GM18508 (cell line): ENCODE data around the gene CST7.
"Not testable (repeated sequence)": the region's sequence is repeated elsewhere in the genome, so short reads cannot be mapped to it uniquely, and the experiment has no call there.

Experiments
- ATAC-seq: cut with Tn5 transposase; IDR thresholded peaks from one replicate; pipeline ENCODE4 v1.9.1; 2021; ENCODE audit warnings: moderate number of reproducible peaks; ENCODE audit not compliant: insufficient read depth, unreplicated experiment

The CST7 gene

DNA sequence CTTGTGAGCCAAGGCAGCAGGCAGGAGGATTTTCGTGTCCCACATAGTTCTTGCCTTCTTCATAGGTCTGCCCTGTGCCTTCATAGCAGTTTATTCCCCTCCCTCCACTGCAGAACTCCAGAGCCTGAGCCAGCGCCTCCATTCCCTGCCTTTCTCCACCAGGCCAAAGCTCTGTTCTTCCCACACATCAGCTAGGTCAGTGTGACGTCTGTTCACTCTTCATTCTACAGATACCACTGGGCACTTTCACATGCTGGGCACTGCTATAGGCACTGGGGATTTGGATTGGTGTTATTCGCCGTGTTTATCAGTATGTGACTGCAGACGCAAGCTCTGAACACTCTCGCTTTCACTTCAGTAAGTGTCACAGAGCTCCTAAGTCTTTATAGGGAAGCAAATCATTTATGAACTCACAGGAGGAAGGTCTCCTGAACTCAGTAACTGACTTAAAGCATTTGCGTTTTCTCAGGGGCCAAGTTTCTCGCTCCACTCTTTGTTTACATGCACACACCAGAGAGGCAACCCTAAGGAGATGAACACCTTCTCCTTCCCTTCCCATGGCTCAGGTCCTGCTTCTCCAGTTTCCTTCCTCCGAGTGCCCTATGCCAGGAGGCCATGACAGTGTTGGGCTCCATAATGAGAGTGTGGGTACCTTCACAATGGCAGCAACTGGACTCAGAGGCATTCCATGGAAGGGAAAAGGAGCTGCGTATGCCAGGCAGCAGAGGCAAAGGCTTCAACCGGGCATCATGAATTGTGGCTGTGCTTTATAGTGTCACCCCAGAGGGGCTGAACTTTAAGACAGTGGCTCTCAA lies 49.8 kb downstream of the CST7 start:
- no peak for ATAC-seq

DNA sequence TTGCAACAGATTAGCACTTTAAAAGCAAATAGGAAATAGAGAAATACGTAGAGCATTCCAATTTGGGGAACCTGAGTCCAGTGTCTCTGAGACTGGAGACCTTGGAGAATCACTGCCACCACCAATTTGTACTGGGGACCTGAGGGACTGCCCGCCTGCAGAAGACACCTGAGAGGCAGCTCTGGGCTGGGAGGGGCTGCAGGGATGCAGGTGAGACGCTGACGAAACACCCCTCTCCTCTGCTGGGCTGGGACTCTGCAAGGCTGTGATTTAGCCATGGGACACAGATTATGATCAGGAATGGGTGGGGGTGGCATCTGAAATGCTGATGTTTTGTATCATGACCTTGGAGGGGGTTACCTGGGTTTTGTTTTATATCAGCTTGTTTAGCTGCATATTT lies 50.5 kb downstream of the CST7 start:
- no peak for ATAC-seq

DNA sequence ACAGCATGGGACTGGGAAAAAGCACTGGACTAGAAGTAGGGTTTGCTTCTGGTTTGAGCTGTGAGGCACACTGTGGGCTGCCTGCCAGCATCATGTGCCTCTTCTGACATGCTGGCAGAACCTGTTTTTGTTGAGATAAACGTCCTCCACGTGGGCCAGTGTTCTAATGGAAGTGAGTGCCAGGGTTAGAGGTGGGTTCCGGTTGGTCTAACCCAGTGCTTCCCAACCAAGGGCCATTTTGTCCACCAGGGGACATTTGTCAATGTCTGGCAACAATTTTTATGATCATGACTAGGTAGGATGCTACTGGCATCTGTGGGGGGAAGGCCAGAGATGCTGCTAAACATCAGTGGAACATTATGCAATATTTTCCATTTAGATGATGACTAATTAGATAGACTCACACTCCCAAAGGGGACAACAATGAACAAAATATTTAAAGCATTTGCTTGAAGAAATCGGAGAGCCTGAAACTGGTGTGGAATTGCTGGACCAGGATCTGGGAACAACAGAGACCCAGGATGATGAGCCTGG lies 51.3 kb downstream of the CST7 start:
- no peak for ATAC-seq

DNA sequence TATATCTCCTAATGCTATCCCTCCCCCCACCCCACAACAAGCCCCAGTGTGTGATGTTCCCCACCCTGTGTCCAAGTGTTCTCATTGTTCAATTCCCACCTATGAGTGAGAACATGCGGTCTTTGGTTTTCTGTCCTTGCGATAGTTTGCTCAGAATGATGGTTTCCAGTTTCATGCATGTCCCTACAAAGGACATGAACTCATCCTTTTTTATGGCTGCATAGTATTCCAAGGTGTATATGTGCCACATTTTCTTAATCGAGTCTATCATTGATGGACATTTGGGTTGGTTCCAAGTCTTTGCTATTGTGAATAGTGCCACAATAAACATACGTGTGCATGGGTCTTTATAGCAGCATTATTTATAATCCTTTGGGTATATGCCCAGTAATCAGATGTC lies 52.3 kb downstream of the CST7 start:
- ATAC-seq: not testable (repeated sequence)

- no peak for ATAC-seq
These were observed 53.9 kb downstream of the CST7 start for GRCh38 chr20:25003002-25003401.

GRCh38 chr20:25005220-25005619 lies 56.2 kb downstream of the CST7 start:
- ATAC-seq: no peak

DNA sequence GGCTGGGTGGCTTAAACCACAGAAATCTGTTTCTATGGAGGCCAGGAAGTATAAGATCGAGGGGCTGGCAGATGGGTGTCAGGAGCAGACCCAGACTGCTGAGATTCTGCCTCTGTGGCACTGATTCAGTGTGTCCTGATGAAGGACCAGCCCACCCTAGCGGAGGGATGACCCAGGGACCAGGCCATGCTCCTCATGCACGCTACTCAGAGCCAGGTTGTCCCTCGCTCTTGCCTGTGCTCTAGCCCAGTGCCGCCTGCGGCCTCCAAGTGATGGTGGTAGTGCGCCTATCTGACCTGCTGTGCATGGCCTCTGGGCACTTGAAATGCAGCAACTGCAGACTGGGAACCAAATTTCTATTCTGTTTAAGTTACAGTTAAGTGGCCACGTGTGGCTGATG lies 56.6 kb downstream of the CST7 start:
- ATAC-seq: no peak

GRCh38 chr20:25006431-25007167 lies 57.5 kb downstream of the CST7 start:
- ATAC-seq: no peak

DNA sequence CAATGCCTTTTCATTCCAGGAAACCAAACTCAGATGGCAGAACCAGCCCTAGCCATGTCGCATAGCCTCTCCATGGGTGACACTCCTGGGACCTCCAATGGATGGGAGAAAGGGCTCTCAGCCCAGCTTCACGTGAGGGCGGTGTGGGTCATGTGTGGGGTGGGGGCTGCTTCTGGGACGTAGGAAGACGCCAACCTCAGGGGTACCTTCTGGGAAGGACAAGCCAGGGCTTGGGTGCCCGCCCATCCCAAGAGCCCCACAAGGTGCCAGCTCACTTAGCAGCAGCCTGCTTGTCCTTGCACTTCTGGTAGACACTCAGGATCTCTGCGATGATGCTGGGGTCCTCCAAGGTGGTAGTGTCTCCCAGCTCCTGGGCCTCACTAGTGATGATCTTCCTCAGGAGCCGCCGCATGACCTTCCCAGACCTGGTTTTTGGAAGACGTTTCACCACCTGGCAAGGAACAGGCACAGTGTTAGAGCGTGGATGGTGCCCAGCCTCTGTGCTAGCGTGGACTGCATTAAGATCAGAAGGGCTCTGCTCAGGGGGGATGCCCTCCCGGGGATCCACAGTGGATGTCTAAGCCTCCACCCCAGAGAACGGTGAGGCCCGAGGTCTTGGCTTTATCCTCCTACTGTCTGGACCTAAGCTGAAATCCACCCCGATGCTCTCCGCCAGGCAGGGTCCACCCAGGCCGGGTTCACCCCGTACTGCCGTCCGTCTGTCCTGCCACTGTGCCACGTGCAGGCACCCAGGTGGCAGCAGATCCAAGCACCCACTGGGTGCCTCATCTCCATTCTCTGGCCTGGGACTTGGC lies 58.6 kb downstream of the CST7 start:
- no peak for ATAC-seq

GRCh38 chr20:25008388-25009217 lies 59.5 kb downstream of the CST7 start:
- ATAC-seq: no peak
